Nephron progenitor cell (in vitro differentiated cells): ENCODE results near the gene SOCS1.

Experiments
- DNase-seq: peaks from one replicate; pipeline ENCODE4 v3.0.0; 2021
- H3K27ac Mint-ChIP-seq: 2 replicates; pipeline ENCODE4 v1.8.0; 2021; ENCODE audit warnings: mild to moderate bottlenecking, moderate library complexity, mixed read lengths
- H3K27me3 Mint-ChIP-seq: 2 replicates; pipeline ENCODE4 v1.8.0; 2021; ENCODE audit warnings: mild to moderate bottlenecking, low read depth, mixed read lengths; ENCODE audit not compliant: poor library complexity
- H3K36me3 Mint-ChIP-seq: 2 replicates; pipeline ENCODE4 v1.8.0; 2021; ENCODE audit warnings: low read depth, mixed read lengths
- H3K4me1 Mint-ChIP-seq: 2 replicates; pipeline ENCODE4 v1.8.0; 2021; ENCODE audit warnings: mixed read lengths
- H3K4me3 Mint-ChIP-seq: 2 replicates; pipeline ENCODE4 v1.8.0; 2021; ENCODE audit warnings: mild to moderate bottlenecking, moderate library complexity, mixed read lengths
- H3K9me3 Mint-ChIP-seq: 2 replicates; pipeline ENCODE4 v1.8.0; 2021; ENCODE audit warnings: mild to moderate bottlenecking, moderate library complexity, mixed read lengths
- CTCF ChIP-seq: fragments of 200-600 bp; sonication (generic); IDR thresholded peaks from 2 replicates; pipeline ENCODE4 v1.5.0; 2021; ENCODE audit warnings: antibody characterized with exemption

Gene SOCS1

DNA sequence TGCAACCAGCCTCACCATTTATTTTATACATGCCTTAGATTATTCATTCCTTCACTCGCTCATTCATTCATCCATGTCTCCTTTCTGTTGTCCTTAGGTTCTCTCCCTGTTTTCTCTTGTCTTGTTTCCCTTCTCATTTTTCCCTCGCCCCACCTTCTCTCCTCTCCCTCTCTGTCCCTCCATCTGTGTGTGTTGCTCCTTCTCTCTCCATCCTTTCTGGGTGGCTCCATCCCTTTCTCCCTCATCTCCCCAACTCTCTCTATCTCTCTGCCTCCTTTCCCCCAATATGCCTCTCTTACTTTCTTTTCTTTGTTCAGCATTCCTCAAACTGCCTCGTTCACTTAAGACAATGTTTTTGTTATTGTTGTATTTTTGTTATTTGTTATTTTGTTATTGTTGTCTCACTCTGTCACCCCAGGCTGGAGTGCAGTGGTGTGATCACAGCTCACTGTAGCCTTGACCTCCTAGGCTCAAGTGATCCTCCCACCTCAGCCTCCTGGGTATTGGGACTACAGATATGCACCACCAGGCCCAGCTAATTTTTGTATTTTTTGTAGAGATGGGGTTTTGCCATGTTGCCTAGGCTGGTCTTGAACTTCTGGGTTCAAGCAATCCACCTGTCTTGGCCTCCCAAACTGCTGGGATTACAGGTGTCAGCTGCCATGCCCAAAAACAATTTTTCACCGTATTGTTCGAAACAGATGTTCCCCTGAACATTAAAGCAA, 14.4 kb downstream of the SOCS1 start:
- no peak for DNase-seq
- Mint-ChIP-seq H3K9me3 (no peaks in the 10 kb centered on the region), H3K4me1 (peaks cover 8% of the 10 kb centered on the region), H3K4me3 (no peak overlapping the region), H3K36me3 (no peaks in the 10 kb centered on the region), H3K27me3 (no peaks in the 10 kb centered on the region), H3K27ac (no peak overlapping the region)
- no peak for TF ChIP-seq CTCF

GRCh38 chr16:11240636-11241473, 15.1 kb downstream of the SOCS1 start:
- peak; percentile 25 for DNase-seq

GRCh38 chr16:11239644-11240632, 16.1 kb downstream of the SOCS1 start:
- Mint-ChIP-seq H3K4me3 (no peak overlapping the region), H3K9me3 (no peaks in the 10 kb centered on the region), H3K4me1 (no peaks in the 10 kb centered on the region), H3K27ac (no peak overlapping the region), H3K27me3 (no peaks in the 10 kb centered on the region), H3K36me3 (no peaks in the 10 kb centered on the region)
- TF ChIP-seq CTCF, result no peak
- no peak for DNase-seq

More at GRCh38 chr16:11240636-11241473, 15.1 kb downstream of the SOCS1 start:
- H3K36me3 Mint-ChIP-seq, result no peaks in the 10 kb centered on the region
- no peak for TF ChIP-seq CTCF
- H3K4me1 Mint-ChIP-seq, result peaks cover 8% of the 10 kb centered on the region
- H3K27ac Mint-ChIP-seq, result no peak overlapping the region
- H3K27me3 Mint-ChIP-seq, result no peaks in the 10 kb centered on the region
- no peak overlapping the region for H3K4me3 Mint-ChIP-seq
- no peaks in the 10 kb centered on the region for H3K9me3 Mint-ChIP-seq

- no peak for DNase-seq
- Mint-ChIP-seq H3K36me3 (no peaks in the 10 kb centered on the region), H3K4me1 (no peaks in the 10 kb centered on the region), H3K27ac (no peak overlapping the region), H3K4me3 (no peak overlapping the region), H3K9me3 (no peaks in the 10 kb centered on the region), H3K27me3 (peaks cover 2% of the 10 kb centered on the region)
- TF ChIP-seq CTCF, result no peak
Measured at GRCh38 chr16:11238272-11239202, 17.5 kb downstream of the SOCS1 start.
